ENCODE measurements around the gene MAD2L1.

GRCh38 chr4:120064887-120065286 lies 1.8 kb downstream of the MAD2L1 start:
- TF ChIP-seq CTCF (IDR thresholded peaks at IDR 0.05) (no peak), POLR2A (IDR thresholded peaks at IDR 0.05) (no peak), POLR2AphosphoS5 (IDR thresholded peaks at IDR 0.05) (no peak)

Data from prostate gland (tissue), 2 donors.